Right atrium auricular region (tissue), 2 donors: ENCODE results near the gene SSR1. TPM values are rescaled to one million over a fixed set of nuclear protein-coding genes. Genes with fewer than 3 reads are reported as not detected.

Experiments
- DNase-seq: peaks from one replicate; pipeline ENCODE4 v3.0.0-alpha.2; 2019; ENCODE audit warnings: low spot score
- H3K27ac ChIP-seq, 2 donors: fragments of 200-600 bp; sonication (generic); 1 replicate in 1 of 2; 2 replicates in 1 of 2; pipeline ENCODE4 v1.5.1; 2016 to 2019
- H3K27me3 ChIP-seq, 2 donors: fragments of 200-600 bp; sonication (generic); one replicate each; pipeline versions ENCODE4 v1.5.1 to v1.6.0; 2017 to 2019
- H3K36me3 ChIP-seq: fragments of 200-600 bp; sonication (generic); one replicate; pipeline ENCODE4 v1.5.1; 2016
- H3K4me1 ChIP-seq, 2 donors: fragments of 200-600 bp; sonication (generic); one replicate each; pipeline versions ENCODE4 v1.5.1 to v1.6.0; 2017 to 2019
- H3K4me3 ChIP-seq, 2 donors: fragments of 200-600 bp; sonication (generic); 1 replicate in 1 of 2; 2 replicates in 1 of 2; pipeline ENCODE4 v1.5.1; 2017 to 2019; ENCODE audit warnings: mild to moderate bottlenecking in 1 of 2, moderate library complexity in 1 of 2
- H3K9me3 ChIP-seq, 2 donors: fragments of 200-600 bp; sonication (generic); one replicate each; pipeline ENCODE4 v1.5.1; 2019
- CTCF ChIP-seq, 2 donors: fragments of 200-600 bp; sonication (generic); IDR thresholded peaks; one replicate each; pipeline ENCODE4 v1.5.1; 2019; ENCODE audit warnings: antibody characterized with exemption in 2 of 2
- total RNA-seq, 2 donors: library from RNA; depleted of rRNA; stranded (reverse); fragments of >200 nt; gene quantifications; one replicate each; pipeline ENCODE4 v1.1.0, GENCODE V29; 2016

Gene SSR1
- total RNA-seq, 2 donors from 2014 or later: 30.2 to 41.7 TPM

GRCh38 chr6:7218406-7218988 lies 94.5 kb downstream of the SSR1 start:
- Histone ChIP-seq H3K27me3 (no peaks in the 10 kb centered on the region), H3K36me3 (peaks cover 22% of the 10 kb centered on the region)
- no peak for TF ChIP-seq CTCF (IDR thresholded peaks at IDR 0.05)

More at GRCh38 chr6:7218406-7218988, 94.5 kb downstream of the SSR1 start:
- peak overlapping the region; percentile 19 to 70 for H3K27ac ChIP-seq
- H3K4me1 ChIP-seq: peaks cover 0 to 75% of the 10 kb centered on the region in 2 donors
- no peak for DNase-seq
- no peaks in the 10 kb centered on the region for H3K9me3 ChIP-seq
- no peak overlapping the region for H3K4me3 ChIP-seq

Other genes starting within 250 kb of the SSR1 start
- gene RREB1, start 205.2 kb downstream of the SSR1 start, total RNA-seq: 10 to 100 TPM; 25.5 to 30.3 TPM
- not detected for gene CAGE1, start 76.5 kb upstream of the SSR1 start, total RNA-seq
- 10 to 100 TPM in 1 of 2 donors, 1 to 10 TPM in 1; 8.5 to 13.9 TPM for gene RIOK1, start 76.6 kb upstream of the SSR1 start, total RNA-seq
- 100 to 1,000 TPM; 121 to 229 TPM for gene DSP, start 228.5 kb upstream of the SSR1 start, total RNA-seq